ENCODE measurements around the gene BIRC2. TPM values are rescaled to one million over a fixed set of nuclear protein-coding genes. Genes with fewer than 3 reads are reported as not detected.
A peak's percentile ranks its signal among the peaks of the same experiment; 100 is the strongest.

The BIRC2 gene
- total RNA-seq, 1 experiment from 2014 or later = 53.5 TPM

DNA sequence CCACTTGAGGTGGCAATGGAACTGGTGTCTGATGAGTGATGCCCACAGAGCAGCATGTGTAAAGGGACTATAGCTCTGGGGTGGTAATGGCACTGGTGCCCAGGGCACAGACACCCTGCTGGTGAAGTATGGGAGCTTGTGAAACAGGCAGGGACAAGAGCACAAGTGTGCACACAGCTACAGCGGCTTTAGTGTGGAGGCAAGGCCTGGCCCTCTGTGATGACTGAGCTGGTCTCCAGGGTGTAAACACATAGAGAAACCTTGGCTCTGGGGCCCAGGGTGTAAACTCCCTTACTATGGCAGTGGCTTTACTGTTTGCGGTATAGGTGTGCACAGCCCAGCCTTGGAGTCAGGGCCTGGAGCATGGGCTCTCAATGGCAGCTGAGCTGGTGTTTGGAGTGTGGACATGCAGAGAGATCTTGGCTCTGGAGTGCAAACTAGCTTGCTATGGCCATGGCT is 46.3 kb downstream of the BIRC2 start:
- CTCF ChIA-PET = interaction anchor here (0.6 kb wide), 1 partner anchor 222 kb away, joined by 3 read pairs; no protein-coding TSS in a partner anchor
- POLR2A ChIA-PET = no interaction called here
- TF ChIP-seq, protein P1, sequence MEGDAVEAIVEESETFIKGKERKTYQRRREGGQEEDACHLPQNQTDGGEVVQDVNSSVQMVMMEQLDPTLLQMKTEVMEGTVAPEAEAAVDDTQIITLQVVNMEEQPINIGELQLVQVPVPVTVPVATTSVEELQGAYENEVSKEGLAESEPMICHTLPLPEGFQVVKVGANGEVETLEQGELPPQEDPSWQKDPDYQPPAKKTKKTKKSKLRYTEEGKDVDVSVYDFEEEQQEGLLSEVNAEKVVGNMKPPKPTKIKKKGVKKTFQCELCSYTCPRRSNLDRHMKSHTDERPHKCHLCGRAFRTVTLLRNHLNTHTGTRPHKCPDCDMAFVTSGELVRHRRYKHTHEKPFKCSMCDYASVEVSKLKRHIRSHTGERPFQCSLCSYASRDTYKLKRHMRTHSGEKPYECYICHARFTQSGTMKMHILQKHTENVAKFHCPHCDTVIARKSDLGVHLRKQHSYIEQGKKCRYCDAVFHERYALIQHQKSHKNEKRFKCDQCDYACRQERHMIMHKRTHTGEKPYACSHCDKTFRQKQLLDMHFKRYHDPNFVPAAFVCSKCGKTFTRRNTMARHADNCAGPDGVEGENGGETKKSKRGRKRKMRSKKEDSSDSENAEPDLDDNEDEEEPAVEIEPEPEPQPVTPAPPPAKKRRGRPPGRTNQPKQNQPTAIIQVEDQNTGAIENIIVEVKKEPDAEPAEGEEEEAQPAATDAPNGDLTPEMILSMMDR (IDR thresholded peaks at IDR 0.05; ENCODE audit: insufficient read depth in 1 of 2, low read depth in 1 of 2, low read length in 1 of 2, severe bottlenecking in 1 of 2, unreplicated experiment in 1 of 2) = peak in 1 of 2 experiments; percentile 13
- Histone ChIP-seq H3K4me1 (0 out of 2 replicates have a peak, but pooled peaks cover 3% of the 10 kb centered on the region), H3K9me3 (no peaks in the 10 kb centered on the region), H3K36me3 (ENCODE audit: control insufficient read depth, insufficient read depth, low read length) (peaks cover 14% of the 10 kb centered on the region; the same call in 1 of the 2 replicates), H3K27me3 (replicated peaks; ENCODE audit: control insufficient read depth, insufficient read depth, low read length) (no peaks in the 10 kb centered on the region), H3K4me3 (ENCODE audit: low read depth, low read length) (no peak overlapping the region)
- Mint-ChIP-seq H3K4me3 (ENCODE audit: unreplicated experiment) (no peak overlapping the region), H3K4me1 (ENCODE audit: low read depth, unreplicated experiment) (peaks cover 9% of the 10 kb centered on the region), H3K9me3 (ENCODE audit: unreplicated experiment) (no peaks in the 10 kb centered on the region), H3K27me3 (ENCODE audit: insufficient read depth, unreplicated experiment) (no peaks in the 10 kb centered on the region), H3K36me3 (ENCODE audit: insufficient read depth, unreplicated experiment) (peaks cover 80% of the 10 kb centered on the region), H3K27ac (ENCODE audit: unreplicated experiment) (no peak overlapping the region)
- no peak for DNase-seq
- BruUV-seq (replicated peaks) = no TSS peak
- intact Hi-C loops (cut with micrococcal nuclease; ENCODE audit: unreplicated experiment) = loop anchor here (5.0 kb wide), 1 partner anchor 51 kb away; no protein-coding TSS in a partner anchor

DNA sequence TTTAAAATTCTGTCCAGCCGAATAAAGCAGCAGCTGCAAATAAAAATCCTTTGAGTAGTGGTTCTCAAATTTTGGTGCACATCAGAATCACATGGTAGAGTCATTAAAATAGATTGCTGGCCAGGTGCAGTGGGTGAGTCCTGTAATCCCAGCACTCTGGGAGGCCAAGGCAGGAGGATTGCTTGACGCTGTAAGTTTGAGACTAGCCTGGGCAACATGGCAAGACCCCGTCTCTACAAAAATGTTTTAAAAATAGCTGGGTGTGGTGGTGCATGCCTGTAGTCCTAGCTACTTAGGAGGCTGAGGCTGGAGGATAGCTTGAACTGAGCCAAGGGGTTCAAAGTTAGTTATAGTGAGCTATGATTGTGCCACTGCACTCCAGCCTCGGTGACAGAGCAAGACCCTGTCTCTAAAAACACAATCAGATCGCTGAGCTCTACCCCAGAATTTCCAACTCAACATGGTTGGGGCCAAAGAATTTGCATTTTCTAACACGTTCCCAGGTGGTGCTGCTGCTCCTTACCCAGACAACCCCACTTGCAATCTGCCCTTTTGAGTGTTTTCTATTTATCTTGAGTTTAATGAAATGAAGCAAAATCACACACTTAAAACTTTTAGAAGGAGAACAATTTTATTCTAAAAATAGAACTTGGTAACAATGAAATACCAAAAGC is 48.8 kb downstream of the BIRC2 start:
- POLR2A ChIA-PET = no interaction called here

DNA sequence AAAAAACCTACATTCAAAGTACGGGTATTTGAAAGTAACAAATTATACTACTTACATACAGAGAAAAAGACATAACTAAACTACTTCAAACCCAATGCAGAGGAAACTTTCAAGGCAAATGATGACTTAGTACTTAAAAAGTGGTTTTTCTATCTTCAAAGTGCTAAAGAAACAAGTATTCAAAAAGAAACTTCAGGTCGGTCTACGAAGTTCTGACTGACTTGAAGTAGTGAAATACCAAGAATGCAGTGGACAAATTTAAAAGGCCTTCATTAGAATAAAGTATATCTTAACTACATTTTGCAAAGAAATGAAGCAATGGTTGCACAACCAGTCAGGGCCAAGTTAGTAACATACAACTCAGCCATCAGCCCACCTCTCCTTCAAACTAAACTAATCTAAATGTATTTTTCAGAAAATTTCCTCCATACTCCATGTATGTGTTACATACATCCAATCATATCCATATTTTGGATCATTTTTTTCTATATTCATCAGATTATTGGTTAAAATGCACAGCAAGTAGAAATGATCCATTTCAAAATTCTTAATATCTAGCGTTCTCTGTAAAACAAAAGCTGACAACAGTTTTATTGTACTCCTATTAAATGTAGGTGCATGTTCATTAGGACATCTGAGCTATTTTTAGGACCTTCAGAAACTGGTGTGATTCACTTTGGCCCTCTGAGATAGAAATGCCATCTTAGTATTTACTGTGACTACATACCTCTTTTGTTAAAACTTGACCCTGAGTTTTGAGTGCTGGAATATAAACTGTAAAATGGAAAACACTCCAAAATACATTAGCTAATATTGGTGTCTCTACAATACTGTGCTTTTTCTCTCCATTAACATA is 49.9 kb downstream of the BIRC2 start:
- H3K36me3 Mint-ChIP-seq (ENCODE audit: insufficient read depth, unreplicated experiment) = peaks cover 86% of the 10 kb centered on the region
- POLR2A ChIA-PET = no interaction called here
- CTCF ChIA-PET = no interaction called here
- H3K9me3 Mint-ChIP-seq (ENCODE audit: unreplicated experiment) = no peaks in the 10 kb centered on the region
- Histone ChIP-seq H3K4me1 (no peaks in the 10 kb centered on the region), H3K9me3 (no peaks in the 10 kb centered on the region), H3K36me3 (ENCODE audit: control insufficient read depth, insufficient read depth, low read length) (peaks cover 12% of the 10 kb centered on the region), H3K4me3 (ENCODE audit: low read depth, low read length) (no peak overlapping the region), H3K27me3 (replicated peaks; ENCODE audit: control insufficient read depth, insufficient read depth, low read length) (no peaks in the 10 kb centered on the region)
- H3K27me3 Mint-ChIP-seq (ENCODE audit: insufficient read depth, unreplicated experiment) = no peaks in the 10 kb centered on the region
- H3K4me1 Mint-ChIP-seq (ENCODE audit: low read depth, unreplicated experiment) = no peaks in the 10 kb centered on the region
- intact Hi-C loops (cut with micrococcal nuclease; ENCODE audit: unreplicated experiment) = no loop called here
- H3K27ac Mint-ChIP-seq (ENCODE audit: unreplicated experiment) = no peak overlapping the region
- DNase-seq = no peak
- no TSS peak for BruUV-seq (replicated peaks)
- TF ChIP-seq, protein P1 (IDR thresholded peaks at IDR 0.05; ENCODE audit: insufficient read depth in 1 of 2, low read depth in 1 of 2, low read length in 1 of 2, severe bottlenecking in 1 of 2, unreplicated experiment in 1 of 2) = no peak
- H3K4me3 Mint-ChIP-seq (ENCODE audit: unreplicated experiment) = no peak overlapping the region

More for the DNA sequence above, 48.8 kb downstream of the BIRC2 start:
- H3K27ac Mint-ChIP-seq (ENCODE audit: unreplicated experiment) = no peak overlapping the region
- no peak overlapping the region for H3K4me3 Mint-ChIP-seq (ENCODE audit: unreplicated experiment)
- no TSS peak for BruUV-seq (replicated peaks)
- H3K9me3 ChIP-seq = no peaks in the 10 kb centered on the region
- H3K4me3 ChIP-seq (ENCODE audit: low read depth, low read length) = no peak overlapping the region
- no peaks in the 10 kb centered on the region for H3K27me3 ChIP-seq (replicated peaks; ENCODE audit: control insufficient read depth, insufficient read depth, low read length)
- peaks cover 19% of the 10 kb centered on the region for H3K36me3 ChIP-seq (ENCODE audit: control insufficient read depth, insufficient read depth, low read length)
- no peaks in the 10 kb centered on the region for H3K4me1 Mint-ChIP-seq (ENCODE audit: low read depth, unreplicated experiment)
- CTCF ChIA-PET = no interaction called here
- H3K4me1 ChIP-seq = no peaks in the 10 kb centered on the region
- peaks cover 85% of the 10 kb centered on the region for H3K36me3 Mint-ChIP-seq (ENCODE audit: insufficient read depth, unreplicated experiment)
- DNase-seq = no peak
- no peaks in the 10 kb centered on the region for H3K27me3 Mint-ChIP-seq (ENCODE audit: insufficient read depth, unreplicated experiment)
- no peaks in the 10 kb centered on the region for H3K9me3 Mint-ChIP-seq (ENCODE audit: unreplicated experiment)
- TF ChIP-seq, protein P1 (IDR thresholded peaks at IDR 0.05; ENCODE audit: insufficient read depth in 1 of 2, low read depth in 1 of 2, low read length in 1 of 2, severe bottlenecking in 1 of 2, unreplicated experiment in 1 of 2) = no peak
- intact Hi-C loops (cut with micrococcal nuclease; ENCODE audit: unreplicated experiment) = no loop called here

Measured in Caco-2 (cell line).